Measurements from ENCODE around the gene INTS11. TPM values are rescaled to one million over a fixed set of nuclear protein-coding genes. Genes with fewer than 3 reads are reported as not detected.
A peak's percentile ranks its signal among the peaks of the same experiment; 100 is the strongest.

Gene INTS11
- total RNA-seq, 1 donor from 2014 or later, result 84.8 TPM

GRCh38 chr1:1320666-1321448, 3.6 kb downstream of the INTS11 start:
- DNase-seq (ENCODE audit: low read depth) (peak; percentile 55), FAIRE-seq (no peak)
- Mint-ChIP-seq H3K27ac (ENCODE audit: unreplicated experiment) (no peak overlapping the region), H3K27me3 (ENCODE audit: low read depth, unreplicated experiment) (no peaks in the 10 kb centered on the region), H3K9me3 (ENCODE audit: unreplicated experiment) (no peaks in the 10 kb centered on the region), H3K36me3 (ENCODE audit: low read depth, unreplicated experiment) (peaks cover 10% of the 10 kb centered on the region), H3K4me1 (ENCODE audit: low read depth, unreplicated experiment) (peaks cover 27% of the 10 kb centered on the region), H3K4me3 (ENCODE audit: unreplicated experiment) (no peak overlapping the region)
- peak overlapping the region; percentile 35 for H3K4me2 ChIP-seq (ENCODE audit: low read length)
- no peaks in the 10 kb centered on the region for H3K27me3 ChIP-seq (ENCODE audit: insufficient read depth, low read length)
- no peak overlapping the region for H3K4me3 ChIP-seq (ENCODE audit: insufficient read depth, low read depth, low read length)
- H4K20me1 ChIP-seq (ENCODE audit: insufficient read depth, low read length), result peaks cover 69% of the 10 kb centered on the region
- H3K36me3 ChIP-seq (ENCODE audit: insufficient read depth, low read length), result peaks cover 5% of the 10 kb centered on the region
- H3K27ac ChIP-seq (ENCODE audit: low read depth, low read length), result peak overlapping the region; percentile 50
- H2AFZ ChIP-seq (ENCODE audit: low read depth, low read length), result no peak overlapping the region
- H3K4me1 ChIP-seq (ENCODE audit: insufficient read depth, low read length), result peaks cover 38% of the 10 kb centered on the region
- peak overlapping the region; percentile 31 for H3K9ac ChIP-seq (ENCODE audit: low read length)
- H3K79me2 ChIP-seq (ENCODE audit: insufficient read depth, low read length), result peaks cover 82% of the 10 kb centered on the region
- no peaks in the 10 kb centered on the region for H3K9me3 ChIP-seq (ENCODE audit: insufficient read depth, low read depth, low read length)
- TF ChIP-seq CTCF (IDR thresholded peaks at IDR 0.05; ENCODE audit: insufficient read depth, low read depth, low read length), result no peak
- TF ChIP-seq EZH2 (IDR thresholded peaks at IDR 0.05; ENCODE audit: insufficient read depth, low read length), result no peak

GRCh38 chr1:1319646-1319941, 4.9 kb downstream of the INTS11 start:
- Histone ChIP-seq H4K20me1 (ENCODE audit: insufficient read depth, low read length) (peaks cover 71% of the 10 kb centered on the region), H3K9ac (ENCODE audit: low read length) (no peak overlapping the region), H3K4me2 (ENCODE audit: low read length) (no peak overlapping the region), H3K79me2 (ENCODE audit: insufficient read depth, low read length) (peaks cover 79% of the 10 kb centered on the region), H3K4me3 (ENCODE audit: insufficient read depth, low read depth, low read length) (no peak overlapping the region), H3K9me3 (ENCODE audit: insufficient read depth, low read depth, low read length) (no peaks in the 10 kb centered on the region), H3K27ac (ENCODE audit: low read depth, low read length) (no peak overlapping the region), H3K36me3 (ENCODE audit: insufficient read depth, low read length) (peaks cover 7% of the 10 kb centered on the region), H2AFZ (ENCODE audit: low read depth, low read length) (no peak overlapping the region), H3K4me1 (ENCODE audit: insufficient read depth, low read length) (peaks cover 31% of the 10 kb centered on the region), H3K27me3 (ENCODE audit: insufficient read depth, low read length) (no peaks in the 10 kb centered on the region)
- Mint-ChIP-seq H3K27ac (ENCODE audit: unreplicated experiment) (no peak overlapping the region), H3K27me3 (ENCODE audit: low read depth, unreplicated experiment) (no peaks in the 10 kb centered on the region), H3K4me1 (ENCODE audit: low read depth, unreplicated experiment) (peaks cover 32% of the 10 kb centered on the region), H3K36me3 (ENCODE audit: low read depth, unreplicated experiment) (peaks cover 12% of the 10 kb centered on the region), H3K4me3 (ENCODE audit: unreplicated experiment) (no peak overlapping the region), H3K9me3 (ENCODE audit: unreplicated experiment) (no peaks in the 10 kb centered on the region)
- FAIRE-seq, result no peak
- no peak for DNase-seq (ENCODE audit: low read depth)
- TF ChIP-seq EZH2 (IDR thresholded peaks at IDR 0.05; ENCODE audit: insufficient read depth, low read length) (no peak), CTCF (IDR thresholded peaks at IDR 0.05; ENCODE audit: insufficient read depth, low read depth, low read length) (no peak)

All from astrocyte (in vitro differentiated cells and primary cell).